RWPE1 (cell line): ENCODE data around the gene EEPD1.

Source experiments
- CTCF ChIA-PET: fragments of 350-600 bp; sonication (Branson Sonifier 250); formaldehyde crosslinking; extraction: SDS; loops from one replicate; lab custom pipeline; 2021; lab: Yijun Ruan, JAX
- POLR2A ChIA-PET: fragments of 400-600 bp; formaldehyde crosslinking; extraction: SDS; loops from one replicate; lab custom pipeline; 2020; ENCODE audit warnings: antibody characterized with exemption; ENCODE audit not compliant: low non-redundant PET; lab: Yijun Ruan, JAX
- DNase-seq: peaks from one replicate; pipeline ENCODE4 v3.0.0; 2012; ENCODE audit warnings: low spot score
- H3K27ac ChIP-seq: fragments of 450-650 bp; 2 replicates; pipeline ENCODE4 v1.5.1; 2017
- CTCF ChIP-seq: fragments of 450-650 bp; conservative IDR thresholded peaks from 2 replicates; pipeline ENCODE4 v1.5.1; 2017; ENCODE audit warnings: low read depth, mild to moderate bottlenecking

EEPD1 gene

GRCh38 chr7:36130236-36130945, 22.7 kb upstream of the EEPD1 start:
- ChIA-PET CTCF (no interaction called here), POLR2A (no interaction called here)
- TF ChIP-seq CTCF, result no peak
- no peak overlapping the region for H3K27ac ChIP-seq
- no peak for DNase-seq

- ChIA-PET CTCF (interaction anchor here (0.8 kb wide), 1 partner anchor 1854 kb away, joined by 4 read pairs; no protein-coding TSS in a partner anchor), POLR2A (no interaction called here)
- no peak overlapping the region for H3K27ac ChIP-seq
- no peak for DNase-seq
- TF ChIP-seq CTCF, result no peak
These were observed 22.0 kb upstream of the EEPD1 start for GRCh38 chr7:36131026-36131425.

- no peak overlapping the region for H3K27ac ChIP-seq
- ChIA-PET POLR2A (no interaction called here), CTCF (interaction anchor here (0.8 to 1.0 kb wide), 2 partner anchors 16 to 1854 kb away, joined by 3 to 4 read pairs; no protein-coding TSS in a partner anchor)
- DNase-seq, result no peak
- TF ChIP-seq CTCF, result no peak
These were observed 21.6 kb upstream of the EEPD1 start for GRCh38 chr7:36131499-36131898.

- POLR2A ChIA-PET, result no interaction called here
- TF ChIP-seq CTCF, result no peak
- no peak overlapping the region for H3K27ac ChIP-seq
- CTCF ChIA-PET, result interaction anchor here (0.8 to 1.0 kb wide), 2 partner anchors 17 to 1855 kb away, joined by 3 to 4 read pairs; no protein-coding TSS in a partner anchor
- DNase-seq, result no peak
These were observed 21.0 kb upstream of the EEPD1 start for GRCh38 chr7:36132012-36132411.

GRCh38 chr7:36135700-36136099, 17.4 kb upstream of the EEPD1 start:
- CTCF ChIA-PET, result no interaction called here

GRCh38 chr7:36137258-36137657, 15.8 kb upstream of the EEPD1 start:
- CTCF ChIA-PET, result no interaction called here
- POLR2A ChIA-PET, result no interaction called here
- H3K27ac ChIP-seq, result no peak overlapping the region
- TF ChIP-seq CTCF, result no peak
- DNase-seq, result no peak

More at GRCh38 chr7:36135700-36136099, 17.4 kb upstream of the EEPD1 start:
- no peak for TF ChIP-seq CTCF
- POLR2A ChIA-PET, result no interaction called here
- no peak overlapping the region for H3K27ac ChIP-seq
- no peak for DNase-seq
